Measurements from ENCODE around the gene PLA2G10.
"Not testable (repeated sequence)": the region's sequence is repeated elsewhere in the genome, so short reads cannot be mapped to it uniquely, and the experiment has no call there.

PLA2G10 gene

DNA sequence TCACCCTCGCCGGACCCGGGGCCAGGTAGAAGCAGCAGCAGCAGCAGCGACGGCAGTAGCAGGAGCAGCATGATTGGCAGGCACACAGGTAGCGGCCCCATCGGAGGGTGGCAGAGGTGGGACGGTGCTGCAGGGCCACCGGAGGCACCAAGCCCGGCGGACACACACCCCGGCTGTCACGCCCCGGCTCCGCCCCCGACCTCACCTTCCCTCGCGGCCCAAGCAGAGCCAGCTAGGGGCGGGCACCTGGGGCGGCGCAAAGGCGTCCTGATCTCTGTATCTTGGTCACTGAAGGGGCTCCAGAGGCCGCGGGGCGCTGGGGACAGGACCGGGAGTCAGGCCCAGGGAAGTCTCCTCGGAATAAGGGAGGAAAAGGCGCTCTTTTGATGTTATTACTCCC, at the start of gene PLA2G10:
TSS of gene PLA2G10 (minus strand) at position 180 of the 400 bp plus-strand sequence. CDS start at position 101, 79 bp downstream.
- DNase-seq (ENCODE audit: low read depth, low spot score), result not testable (repeated sequence)

GRCh38 chr16:14742273-14743128, 48.4 kb upstream of the PLA2G10 start, which contains the start of gene NPIPA2:
TSS of gene NPIPA2 (plus strand) at chr16:14742533. CDS start at chr16:14748066, 5,533 bp downstream.
- not testable (repeated sequence) for DNase-seq (ENCODE audit: low read depth, low spot score)

- DNase-seq (ENCODE audit: low read depth, low spot score), result not testable (repeated sequence)
These were observed 47.7 kb upstream of the PLA2G10 start for GRCh38 chr16:14741794-14742193.

- DNase-seq (ENCODE audit: low read depth, low spot score), result not testable (repeated sequence)
These were observed 46.8 kb upstream of the PLA2G10 start for GRCh38 chr16:14740832-14741385.

DNA sequence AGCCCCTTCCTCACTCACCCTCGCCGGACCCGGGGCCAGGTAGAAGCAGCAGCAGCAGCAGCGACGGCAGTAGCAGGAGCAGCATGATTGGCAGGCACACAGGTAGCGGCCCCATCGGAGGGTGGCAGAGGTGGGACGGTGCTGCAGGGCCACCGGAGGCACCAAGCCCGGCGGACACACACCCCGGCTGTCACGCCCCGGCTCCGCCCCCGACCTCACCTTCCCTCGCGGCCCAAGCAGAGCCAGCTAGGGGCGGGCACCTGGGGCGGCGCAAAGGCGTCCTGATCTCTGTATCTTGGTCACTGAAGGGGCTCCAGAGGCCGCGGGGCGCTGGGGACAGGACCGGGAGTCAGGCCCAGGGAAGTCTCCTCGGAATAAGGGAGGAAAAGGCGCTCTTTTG, 39.1 kb upstream of the PLA2G10 start:
- not testable (repeated sequence) for DNase-seq (ENCODE audit: low read depth, low spot score)

DNA sequence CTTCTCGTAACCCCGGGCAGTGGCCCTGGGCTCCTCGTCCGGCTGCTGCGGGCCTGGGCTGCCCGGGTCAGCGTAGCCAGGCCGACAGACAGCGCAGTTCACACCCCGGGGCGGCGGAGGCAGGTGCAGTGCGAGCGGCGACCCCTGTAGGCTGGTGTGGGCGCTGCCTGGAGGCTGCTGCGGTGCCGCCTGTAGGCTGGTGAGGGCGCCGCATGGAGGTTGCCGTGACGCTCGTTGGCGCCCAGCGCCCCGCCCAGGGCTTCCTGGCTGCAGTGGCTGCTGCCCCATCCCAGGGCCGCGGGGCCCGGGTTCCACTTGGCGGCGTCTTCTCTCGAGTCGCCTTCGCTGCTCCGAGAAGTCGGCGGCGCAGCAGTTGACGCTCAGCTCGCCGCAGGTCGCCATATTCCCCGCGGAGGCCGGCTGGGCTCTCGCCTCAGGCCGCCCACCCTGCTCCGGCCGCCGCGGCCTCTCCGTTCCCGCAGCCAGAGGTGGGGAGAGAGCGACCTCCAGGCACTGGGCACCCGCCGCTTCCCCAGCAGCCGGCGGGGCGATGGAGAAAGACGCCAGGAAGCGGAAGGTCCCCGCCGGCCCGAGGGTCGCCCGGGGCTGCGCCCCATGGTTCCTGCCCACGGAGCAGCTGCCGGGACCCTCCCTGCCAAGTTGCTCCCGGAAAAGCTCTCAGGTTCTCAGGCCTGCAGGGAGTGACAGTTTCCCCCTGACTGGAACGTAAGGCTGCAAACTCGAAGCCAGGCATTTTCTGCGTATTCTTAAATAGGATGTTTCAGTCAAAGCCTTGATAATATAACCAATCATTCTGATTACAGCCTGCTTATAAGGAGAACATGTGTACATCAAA, 9.3 kb upstream of the PLA2G10 start, which contains the start of gene NPIPA3:
TSS of gene NPIPA3 (plus strand) at position 256 of the 856 bp plus-strand sequence. CDS start 5,533 bp downstream, outside the sequence.
- not testable (repeated sequence) for DNase-seq (ENCODE audit: low read depth, low spot score)

GRCh38 chr16:14702672-14703071, 8.6 kb upstream of the PLA2G10 start:
- DNase-seq (ENCODE audit: low read depth, low spot score), result not testable (repeated sequence)

DNA sequence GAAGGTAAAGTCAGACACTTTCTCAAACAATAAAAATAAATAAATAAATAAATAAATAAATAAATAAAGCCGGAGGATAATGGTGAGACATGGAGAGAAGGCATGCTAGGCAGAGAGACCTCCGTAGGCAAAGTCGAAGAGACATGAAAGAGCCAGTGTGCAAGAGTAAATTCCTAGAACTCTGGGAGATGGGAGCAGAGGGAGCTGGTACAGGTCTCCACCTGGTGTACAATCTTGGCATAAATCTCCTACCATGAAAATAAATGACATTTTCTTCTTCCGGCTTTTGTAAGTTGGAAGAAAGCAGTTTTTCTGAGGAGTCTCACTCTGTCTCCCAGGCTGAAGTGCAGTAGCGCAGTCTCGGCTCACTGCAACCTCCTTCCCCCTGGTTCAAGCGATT, 7.8 kb upstream of the PLA2G10 start:
- not testable (repeated sequence) for DNase-seq (ENCODE audit: low read depth, low spot score)

DNA sequence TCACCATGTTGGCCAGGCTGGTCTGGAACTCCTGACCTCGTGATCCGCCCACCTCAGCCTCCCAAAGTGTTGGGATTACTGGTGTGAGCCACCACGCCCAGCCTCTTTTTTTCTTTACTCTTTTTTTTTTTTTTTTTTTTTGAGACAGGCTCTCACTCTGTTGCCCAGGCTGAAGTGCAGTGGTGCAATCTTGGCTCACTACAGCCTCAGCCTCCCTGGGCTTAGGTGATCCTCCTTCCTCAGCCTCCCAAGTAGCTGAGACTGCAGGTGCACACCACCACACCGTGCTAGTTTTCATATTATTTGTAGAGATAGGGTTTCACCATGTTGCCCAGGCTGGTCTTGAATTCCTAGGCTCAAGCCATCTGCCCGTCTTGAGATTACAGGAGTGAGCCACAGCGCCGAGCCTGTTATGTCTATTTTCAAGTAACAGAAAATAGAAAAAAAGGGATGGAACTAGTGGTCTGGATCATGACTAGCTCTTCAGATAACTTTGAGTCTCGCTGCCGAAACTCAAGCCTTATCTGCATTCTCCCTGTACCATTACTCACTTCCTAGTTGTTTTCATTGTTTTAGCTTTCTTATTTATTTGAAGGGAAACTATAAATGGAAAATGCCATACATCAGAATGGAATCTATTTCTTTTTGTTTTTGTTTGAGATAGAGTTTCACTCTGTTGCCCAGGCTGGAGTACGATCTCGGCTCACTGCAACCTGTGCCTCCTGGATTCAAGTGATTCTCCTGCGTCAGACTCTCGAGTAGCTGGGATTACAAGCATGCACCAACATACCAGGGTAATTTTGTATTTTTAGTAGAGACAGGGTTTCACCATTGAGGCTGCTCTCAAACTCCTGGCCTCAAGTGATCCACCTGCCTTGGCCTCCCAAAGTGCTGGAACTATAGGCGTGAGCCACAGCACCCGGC, 8.0 kb downstream of the PLA2G10 start:
- DNase-seq (ENCODE audit: low read depth, low spot score), result not testable (repeated sequence)

DNA sequence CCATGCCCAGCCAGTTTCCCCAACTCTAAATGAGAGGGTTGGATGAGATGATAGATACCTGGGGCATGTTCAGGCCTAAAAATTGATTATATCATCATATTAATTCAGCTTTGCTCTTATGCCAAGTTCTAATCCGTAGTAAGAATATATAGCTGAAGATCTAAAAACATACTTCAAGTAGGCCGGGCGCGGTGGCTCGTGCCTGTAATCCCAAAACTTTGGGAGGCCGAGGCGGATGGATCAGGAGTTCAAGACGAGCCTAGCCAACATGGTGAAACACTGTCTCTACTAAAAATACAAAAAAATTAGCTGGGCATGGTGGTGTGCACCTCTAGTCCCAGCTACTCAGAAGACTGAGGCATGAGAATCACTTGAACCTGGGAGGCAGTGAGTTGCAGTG, 12.0 kb downstream of the PLA2G10 start:
- no peak for DNase-seq (ENCODE audit: low read depth, low spot score)

DNA sequence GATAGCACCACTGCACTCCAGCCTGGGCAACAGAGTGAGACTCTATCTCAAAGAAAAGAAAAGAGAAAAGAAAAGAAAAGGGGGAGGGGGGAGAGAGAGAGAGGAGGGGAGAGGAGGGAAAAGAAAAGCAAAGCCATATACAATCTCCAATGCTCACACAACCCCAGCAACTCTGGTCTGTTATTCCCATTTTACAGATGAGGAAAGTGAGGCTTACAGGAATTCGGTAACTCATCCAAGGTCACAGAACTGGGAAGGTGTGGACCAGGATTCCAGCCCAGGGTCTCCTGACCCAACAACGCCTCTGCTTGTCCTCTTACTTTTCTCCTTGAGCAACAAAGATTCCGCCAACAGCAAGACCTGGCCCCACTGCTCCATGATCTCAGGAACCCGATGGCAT, 13.0 kb downstream of the PLA2G10 start:
- DNase-seq (ENCODE audit: low read depth, low spot score), result no peak

DNA sequence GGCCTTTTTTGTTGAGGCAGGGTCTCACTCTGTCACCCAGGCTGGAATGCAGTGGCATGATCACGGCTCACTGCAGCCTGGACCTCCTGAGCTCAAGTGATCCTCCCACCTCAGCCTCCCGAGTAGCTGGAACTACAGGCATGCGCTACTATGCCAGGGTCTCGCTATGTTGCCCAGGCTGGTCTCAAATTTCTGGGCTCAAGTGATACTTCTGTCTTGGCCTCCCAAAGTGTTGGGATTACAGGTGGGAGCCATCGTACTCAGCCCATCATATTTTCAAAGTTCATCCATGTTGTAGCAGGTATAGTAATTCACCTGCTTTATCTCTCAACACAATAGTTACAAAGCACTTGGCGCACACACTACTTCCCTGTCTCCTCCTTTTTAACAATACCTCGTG, 13.7 kb downstream of the PLA2G10 start:
- not testable (repeated sequence) for DNase-seq (ENCODE audit: low read depth, low spot score)

DNA sequence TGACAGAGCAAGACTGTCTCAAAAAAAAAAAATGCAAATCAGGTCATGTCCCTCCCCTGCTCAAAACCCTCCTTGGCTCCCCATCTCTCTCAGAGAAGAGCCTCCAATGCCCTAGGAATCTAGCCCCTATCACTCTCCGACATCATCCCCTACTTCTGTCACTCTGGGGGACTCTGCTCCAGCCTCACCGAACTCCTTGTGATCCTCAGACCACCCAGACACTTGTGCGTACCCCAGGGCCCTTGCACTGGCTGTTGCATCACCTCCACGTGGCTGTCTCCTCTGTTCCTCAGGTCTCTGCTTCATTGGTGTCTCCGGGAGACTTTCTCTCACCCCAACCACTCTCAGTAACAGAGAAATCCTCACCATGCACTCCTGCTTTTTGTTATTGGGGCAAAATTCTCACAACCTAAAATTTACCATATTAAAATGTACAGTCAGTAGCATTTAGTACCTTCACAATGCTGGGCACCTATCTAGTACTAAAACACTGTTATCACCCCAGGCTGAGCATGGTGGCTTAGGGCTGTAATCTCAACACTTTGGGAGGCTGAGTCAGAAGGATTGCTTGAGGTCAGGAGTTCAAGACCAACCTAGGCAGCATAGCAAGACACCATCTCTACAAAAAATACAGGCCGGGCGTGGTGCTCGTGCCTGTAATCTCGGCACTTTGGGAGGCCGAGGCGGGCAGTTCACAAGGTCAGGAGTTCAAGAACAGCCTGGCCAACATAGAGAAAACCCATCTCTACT, 15.2 kb downstream of the PLA2G10 start:
- DNase-seq (ENCODE audit: low read depth, low spot score), result no peak

DNA sequence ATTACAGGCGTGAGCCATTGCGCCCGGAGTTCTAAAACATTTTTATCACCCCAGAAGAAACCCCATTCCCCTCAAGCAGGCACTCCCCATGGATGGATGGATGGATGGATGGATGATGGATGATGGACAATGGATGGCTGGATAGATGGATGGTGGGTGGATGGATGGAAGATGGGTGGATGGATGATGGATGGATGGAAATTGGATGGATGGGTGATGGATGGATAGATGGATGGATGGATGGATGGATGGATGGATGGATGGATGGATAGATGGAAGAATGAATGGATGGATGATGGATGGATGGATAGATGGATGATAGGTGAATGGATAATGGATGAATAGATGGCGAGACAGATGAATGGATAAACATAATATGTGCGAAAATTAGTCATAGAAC, 16.5 kb downstream of the PLA2G10 start:
- DNase-seq (ENCODE audit: low read depth, low spot score), result no peak

DNA sequence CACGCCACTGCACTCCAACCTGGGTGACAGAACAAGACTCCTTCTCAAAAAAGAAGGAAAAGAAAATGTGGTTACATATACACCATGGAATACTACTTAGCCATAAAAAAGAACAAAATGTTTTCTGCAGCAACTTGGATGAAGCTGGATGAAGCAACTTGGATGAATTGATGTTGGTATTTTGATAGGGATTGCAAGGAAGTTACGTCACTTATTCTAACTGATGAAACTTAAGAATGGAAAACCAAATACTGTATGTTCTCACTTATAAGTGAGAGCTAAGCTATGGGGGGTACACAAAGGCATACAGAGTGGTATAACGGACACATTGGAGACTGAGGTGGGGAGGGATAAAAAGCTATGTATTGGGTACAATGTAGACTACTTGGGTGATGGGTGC, 17.5 kb downstream of the PLA2G10 start:
- DNase-seq (ENCODE audit: low read depth, low spot score), result no peak

GRCh38 chr16:14672403-14672971, 21.6 kb downstream of the PLA2G10 start:
- no peak for DNase-seq (ENCODE audit: low read depth, low spot score)

- DNase-seq (ENCODE audit: low read depth, low spot score), result no peak
These were observed 24.3 kb downstream of the PLA2G10 start for GRCh38 chr16:14669776-14670175.

GRCh38 chr16:14668556-14669223, 25.4 kb downstream of the PLA2G10 start:
- no peak for DNase-seq (ENCODE audit: low read depth, low spot score)
